ENCODE results near the gene RC3H1.
"Not testable (repeated sequence)": the region's sequence is repeated elsewhere in the genome, so short reads cannot be mapped to it uniquely, and the experiment has no call there.

RC3H1 gene, protein sequence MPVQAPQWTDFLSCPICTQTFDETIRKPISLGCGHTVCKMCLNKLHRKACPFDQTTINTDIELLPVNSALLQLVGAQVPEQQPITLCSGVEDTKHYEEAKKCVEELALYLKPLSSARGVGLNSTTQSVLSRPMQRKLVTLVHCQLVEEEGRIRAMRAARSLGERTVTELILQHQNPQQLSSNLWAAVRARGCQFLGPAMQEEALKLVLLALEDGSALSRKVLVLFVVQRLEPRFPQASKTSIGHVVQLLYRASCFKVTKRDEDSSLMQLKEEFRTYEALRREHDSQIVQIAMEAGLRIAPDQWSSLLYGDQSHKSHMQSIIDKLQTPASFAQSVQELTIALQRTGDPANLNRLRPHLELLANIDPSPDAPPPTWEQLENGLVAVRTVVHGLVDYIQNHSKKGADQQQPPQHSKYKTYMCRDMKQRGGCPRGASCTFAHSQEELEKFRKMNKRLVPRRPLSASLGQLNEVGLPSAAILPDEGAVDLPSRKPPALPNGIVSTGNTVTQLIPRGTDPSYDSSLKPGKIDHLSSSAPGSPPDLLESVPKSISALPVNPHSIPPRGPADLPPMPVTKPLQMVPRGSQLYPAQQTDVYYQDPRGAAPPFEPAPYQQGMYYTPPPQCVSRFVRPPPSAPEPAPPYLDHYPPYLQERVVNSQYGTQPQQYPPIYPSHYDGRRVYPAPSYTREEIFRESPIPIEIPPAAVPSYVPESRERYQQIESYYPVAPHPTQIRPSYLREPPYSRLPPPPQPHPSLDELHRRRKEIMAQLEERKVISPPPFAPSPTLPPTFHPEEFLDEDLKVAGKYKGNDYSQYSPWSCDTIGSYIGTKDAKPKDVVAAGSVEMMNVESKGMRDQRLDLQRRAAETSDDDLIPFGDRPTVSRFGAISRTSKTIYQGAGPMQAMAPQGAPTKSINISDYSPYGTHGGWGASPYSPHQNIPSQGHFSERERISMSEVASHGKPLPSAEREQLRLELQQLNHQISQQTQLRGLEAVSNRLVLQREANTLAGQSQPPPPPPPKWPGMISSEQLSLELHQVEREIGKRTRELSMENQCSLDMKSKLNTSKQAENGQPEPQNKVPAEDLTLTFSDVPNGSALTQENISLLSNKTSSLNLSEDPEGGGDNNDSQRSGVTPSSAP

GRCh38 chr1:174022080-174022975 lies at the start of gene RC3H1:
Gene RC3H1, minus strand, starts transcription at chr1:174022357. Its CDS starts 29,372 bp downstream, at chr1:173992985.
- peak; percentile 82 for DNase-seq (ENCODE audit: low read depth)

DNA sequence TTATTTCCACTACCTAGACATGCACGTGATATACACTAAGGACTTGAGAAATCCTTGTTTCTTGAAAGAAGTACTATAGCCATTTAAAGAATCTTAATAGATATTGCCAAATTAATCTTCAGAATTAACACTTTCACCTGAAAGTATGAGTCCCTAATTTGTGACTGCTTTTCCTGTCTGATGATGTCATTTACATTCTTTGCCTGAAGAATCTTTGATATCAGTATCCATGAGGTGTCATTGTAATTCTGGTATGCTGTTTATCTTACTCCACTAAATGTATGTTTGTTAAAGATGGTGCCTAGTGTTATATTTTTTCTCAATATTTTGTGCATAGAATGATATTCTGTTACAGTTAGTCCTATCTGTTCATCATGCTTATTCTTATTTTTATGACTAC lies 48.5 kb upstream of the RC3H1 start:
- no peak for DNase-seq (ENCODE audit: low read depth)

DNA sequence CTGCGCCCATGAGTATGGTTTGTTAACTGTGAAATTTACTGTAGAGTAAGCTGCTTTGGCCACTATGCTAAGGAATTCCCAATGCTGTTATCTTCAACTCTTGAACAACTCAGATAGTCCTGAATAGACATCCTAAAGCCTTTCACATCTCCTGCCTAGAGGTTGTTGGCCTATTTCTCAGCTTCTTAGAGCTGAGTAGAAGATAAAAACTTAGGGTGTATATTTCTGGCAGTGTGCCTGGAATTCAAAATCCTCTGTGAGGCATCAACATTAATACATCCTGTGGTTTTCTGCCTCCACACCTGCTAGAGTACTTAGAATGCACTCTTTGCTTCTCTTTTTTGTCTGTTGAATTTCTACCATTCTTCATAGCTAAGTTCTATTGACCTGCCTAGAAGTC lies 45.8 kb upstream of the RC3H1 start:
- DNase-seq (ENCODE audit: low read depth): no peak

DNA sequence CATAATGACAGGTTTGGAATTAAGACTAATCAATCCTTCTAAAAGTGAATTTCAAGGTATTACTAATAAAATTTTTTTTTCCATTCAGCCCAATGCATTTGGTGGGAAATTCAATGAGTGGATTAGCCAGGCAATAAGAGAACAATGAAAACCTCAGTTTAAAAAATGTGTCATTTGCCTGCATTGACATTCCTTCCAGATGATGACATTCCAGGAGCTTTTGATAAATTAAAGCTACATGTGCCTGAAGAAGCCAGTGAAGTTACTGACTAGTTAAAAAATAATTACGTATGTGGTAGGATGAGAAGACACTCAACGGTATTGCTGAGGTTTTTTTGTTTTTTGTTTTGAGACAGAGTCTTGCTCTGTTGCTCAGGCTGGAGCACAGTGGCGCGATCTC lies 37.9 kb upstream of the RC3H1 start:
- no peak for DNase-seq (ENCODE audit: low read depth)

DNA sequence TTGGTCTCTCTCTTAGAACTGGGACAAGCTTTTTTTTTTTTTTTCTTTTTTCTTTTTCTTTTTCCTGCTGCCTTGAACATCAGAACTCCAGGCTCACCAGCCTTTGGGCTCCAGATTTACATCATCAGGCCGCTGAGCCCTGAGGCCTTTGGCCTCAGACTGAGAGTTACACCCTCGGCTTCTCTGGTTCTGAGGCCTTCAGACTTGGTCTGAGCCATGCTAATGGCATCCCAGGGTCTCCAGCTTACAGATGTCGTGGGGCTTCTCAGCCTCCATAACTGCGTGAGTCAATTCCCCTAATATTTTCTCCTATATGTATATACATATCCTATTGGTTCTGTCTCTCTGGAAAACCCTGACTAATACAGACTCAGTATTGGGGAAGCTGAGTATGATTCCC lies 36.5 kb upstream of the RC3H1 start:
- DNase-seq (ENCODE audit: low read depth): no peak

DNA sequence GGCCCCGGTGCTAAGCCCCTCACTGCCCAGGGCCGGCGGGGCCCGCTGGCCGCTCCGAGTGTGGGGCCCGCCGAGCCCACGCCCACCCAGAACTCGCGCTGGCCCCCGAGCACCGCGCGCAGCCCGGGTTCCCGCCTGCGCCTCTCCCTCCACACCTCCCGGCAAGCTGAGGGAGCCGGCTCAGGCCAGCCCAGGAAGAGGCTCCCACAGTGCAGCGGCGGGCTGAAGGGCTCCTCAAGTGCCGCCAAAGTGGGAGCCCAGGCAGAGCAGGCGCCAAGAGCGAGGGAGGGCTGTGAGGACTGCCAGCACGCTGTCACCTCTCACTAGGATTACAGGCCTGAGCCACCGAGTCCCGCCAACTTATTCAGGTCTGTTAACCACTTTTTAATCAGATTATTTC lies 34.5 kb upstream of the RC3H1 start:
- DNase-seq (ENCODE audit: low read depth): not testable (repeated sequence)

- not testable (repeated sequence) for DNase-seq (ENCODE audit: low read depth)
These were observed 33.6 kb upstream of the RC3H1 start for GRCh38 chr1:174055797-174056196.

DNA sequence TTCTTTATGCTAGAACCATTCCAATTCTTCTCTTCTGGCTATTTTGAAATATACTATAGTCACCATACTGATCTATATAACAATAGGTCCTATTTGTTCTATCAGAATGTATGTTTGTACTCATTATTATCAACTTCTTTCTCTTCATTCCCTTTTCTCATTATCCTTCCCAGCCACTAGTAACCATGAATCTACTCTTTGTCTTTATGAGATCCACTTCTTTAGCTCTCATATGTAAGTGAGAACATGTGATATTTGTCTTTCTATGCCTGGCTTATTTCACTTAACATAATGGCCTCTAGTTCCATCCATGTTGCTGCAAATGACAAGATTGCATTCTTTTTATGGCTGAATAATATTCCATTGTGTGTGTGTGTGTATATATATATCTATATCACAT lies 31.7 kb upstream of the RC3H1 start:
- no peak for DNase-seq (ENCODE audit: low read depth)

GRCh38 chr1:174052621-174053020 lies 30.5 kb upstream of the RC3H1 start:
- DNase-seq (ENCODE audit: low read depth): no peak

DNA sequence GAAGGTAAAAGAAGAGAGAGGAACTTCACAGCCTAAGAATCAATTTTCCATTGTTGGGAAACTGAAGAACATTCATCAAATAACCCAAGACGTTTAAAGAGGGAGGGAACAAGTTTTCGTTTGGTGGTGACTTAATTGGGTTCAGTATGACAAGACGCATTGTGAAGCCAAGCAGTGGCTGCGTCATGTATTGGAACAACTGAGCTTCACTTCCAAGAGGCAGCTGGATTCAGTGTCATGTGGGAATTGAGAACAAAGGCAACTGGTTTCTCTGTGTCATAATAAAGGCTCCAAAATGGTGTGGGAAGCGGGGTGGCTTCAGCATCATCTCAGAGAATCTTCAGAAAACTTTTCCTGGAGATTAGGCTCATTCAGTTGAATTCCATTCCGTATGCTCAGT lies 29.8 kb upstream of the RC3H1 start:
- DNase-seq (ENCODE audit: low read depth): peak; percentile 23

GRCh38 chr1:174049514-174049913 lies 27.4 kb upstream of the RC3H1 start:
- DNase-seq (ENCODE audit: low read depth): no peak

DNA sequence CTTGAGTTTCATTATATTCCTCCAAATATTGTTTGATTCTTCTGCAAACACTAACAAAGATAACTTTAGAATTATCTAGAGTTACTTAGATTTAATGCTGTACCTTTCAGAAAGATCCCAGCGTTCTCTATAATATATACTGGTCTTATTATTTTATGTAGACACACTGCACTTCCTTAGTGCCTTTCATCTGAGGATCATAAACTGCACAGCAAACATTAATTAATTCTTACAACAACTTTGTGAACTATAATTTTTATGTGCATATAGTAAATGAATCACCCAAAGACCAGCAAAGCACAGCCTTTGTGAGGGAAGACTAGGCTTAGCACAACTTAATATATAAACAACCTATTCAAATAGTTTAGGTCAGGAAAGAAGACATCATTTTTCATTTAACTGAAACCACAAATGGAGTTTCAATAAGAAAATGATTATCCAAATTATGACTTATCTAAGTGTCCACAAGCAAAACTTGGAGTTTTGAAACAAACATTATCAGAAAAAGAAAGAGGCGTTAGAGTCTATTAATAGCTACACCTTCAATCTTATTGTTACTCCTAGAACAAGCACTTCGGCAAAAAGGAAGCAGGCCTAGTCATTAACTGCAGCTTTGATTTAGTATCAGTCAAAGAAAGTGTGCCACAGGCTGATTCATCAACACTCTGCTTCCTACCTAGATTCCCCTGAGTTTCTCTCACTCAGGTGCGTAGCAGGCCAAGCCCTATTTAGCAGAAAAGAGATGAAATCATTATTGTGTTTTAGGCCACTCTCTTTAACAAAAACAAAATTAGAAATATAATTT lies 22.5 kb upstream of the RC3H1 start:
- DNase-seq (ENCODE audit: low read depth): no peak

- peak; percentile 4 for DNase-seq (ENCODE audit: low read depth)
These were observed 20.4 kb upstream of the RC3H1 start for GRCh38 chr1:174042509-174042908.

DNA sequence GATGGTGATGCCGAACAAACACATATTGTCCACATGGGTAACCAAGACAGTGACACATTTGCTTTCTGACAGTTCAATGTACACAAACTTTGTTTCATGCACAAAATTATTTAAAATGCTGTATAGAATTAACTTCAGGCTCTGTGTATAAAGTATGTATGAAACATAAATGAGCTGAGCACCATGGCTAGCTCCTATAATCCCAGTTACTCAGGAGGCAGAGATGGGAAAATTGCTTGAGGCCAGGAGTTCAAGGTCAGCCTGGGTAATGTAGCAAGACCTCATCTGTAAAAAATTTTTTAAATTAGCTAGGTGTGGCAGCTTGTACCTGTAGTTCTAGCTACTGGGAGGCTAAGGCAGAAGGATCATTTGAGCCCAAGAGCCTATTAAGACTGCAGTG lies 19.2 kb upstream of the RC3H1 start:
- DNase-seq (ENCODE audit: low read depth): no peak

- DNase-seq (ENCODE audit: low read depth): peak; percentile 55
These were observed 18.2 kb upstream of the RC3H1 start for GRCh38 chr1:174040387-174040786.

DNA sequence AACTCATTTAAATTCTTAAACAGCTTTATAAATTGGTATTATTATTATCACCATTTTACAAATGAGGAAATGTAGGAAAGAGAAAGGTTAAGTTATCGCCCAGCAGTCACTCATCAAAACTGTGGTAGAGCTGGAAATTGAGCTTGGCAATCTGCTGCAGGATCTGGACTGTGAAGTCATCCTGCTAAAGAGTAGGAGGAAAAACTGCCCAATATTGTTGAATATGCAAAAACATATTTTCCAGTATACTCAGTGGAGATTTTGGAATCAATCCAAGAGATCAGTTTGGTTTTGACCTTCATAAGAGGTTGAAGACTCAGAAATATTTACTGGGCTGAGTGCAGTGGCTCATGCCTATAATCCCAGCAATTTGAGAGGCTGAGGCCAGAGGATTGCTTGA lies 16.9 kb upstream of the RC3H1 start:
- no peak for DNase-seq (ENCODE audit: low read depth)

DNA sequence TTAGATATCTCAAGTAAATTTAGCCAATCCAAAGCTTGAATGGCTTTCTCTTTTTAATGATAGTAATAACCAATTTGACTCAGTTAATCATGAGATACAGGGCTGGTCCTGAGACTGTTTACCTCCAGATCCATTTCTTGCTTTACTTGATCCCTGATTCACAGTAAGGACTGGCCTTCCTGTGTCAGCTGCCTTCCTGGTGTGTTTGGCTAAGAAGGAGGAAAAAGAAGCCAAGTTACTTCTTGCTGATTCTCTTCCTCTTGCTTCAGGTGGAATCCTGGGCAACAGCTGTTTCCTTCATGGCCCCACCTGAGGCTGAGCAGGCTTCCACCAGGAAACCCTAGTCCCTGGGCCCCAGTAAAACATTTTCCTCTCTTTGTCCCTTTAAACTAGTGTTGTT lies 14.6 kb upstream of the RC3H1 start:
- DNase-seq (ENCODE audit: low read depth): no peak

- DNase-seq (ENCODE audit: low read depth): no peak
These were observed 14.0 kb upstream of the RC3H1 start for GRCh38 chr1:174036204-174036603.

- peak; percentile 4 for DNase-seq (ENCODE audit: low read depth)
These were observed 10.6 kb upstream of the RC3H1 start for GRCh38 chr1:174032671-174033222.

GRCh38 chr1:174031099-174031498 lies 8.9 kb upstream of the RC3H1 start:
- no peak for DNase-seq (ENCODE audit: low read depth)
